GM12878 (cell line): ENCODE results near the gene ULBP2. TPM values are rescaled to one million over a fixed set of nuclear protein-coding genes. Genes with fewer than 3 reads are reported as not detected.

Experiments used
- ATAC-seq: fragments of 200-7000 bp; cut with Tn5 transposase; 3 replicates; pipeline ENCODE4 v1.9.1; 2020; ENCODE audit warnings: mild to moderate bottlenecking, moderate library complexity
- BruUV-seq: library from RNA; stranded (reverse); fragments of 400-500 nt; replicated peaks from 2 replicates; lab custom pipeline; 2021; lab: Mats Ljungman, UMichigan
- CTCF ChIA-PET: fragments of 300-600 bp; sonication (Branson Sonifier 250); formaldehyde crosslinking; extraction: SDS; loops from one replicate; lab custom pipeline; 2021; ENCODE audit warnings: inconsistent platforms; lab: Yijun Ruan, JAX
- POLR2A ChIA-PET: fragments of 350-600 bp; formaldehyde crosslinking; extraction: SDS; loops from one replicate; lab custom pipeline; 2021; ENCODE audit warnings: inconsistent platforms; lab: Charles Lee
- RAD21 ChIA-PET: fragments of 300-600 bp; sonication (Branson Sonifier 250); formaldehyde crosslinking; loops from one replicate; lab custom pipeline; 2023; ENCODE audit warnings: antibody characterized with exemption; ENCODE audit not compliant: unreplicated experiment; lab: Charles Lee
- SMC1A ChIA-PET: fragments of 300-600 bp; sonication (Branson Sonifier 250); formaldehyde crosslinking; loops from one replicate; lab custom pipeline; 2023; ENCODE audit not compliant: unreplicated experiment, uncharacterized antibody; lab: Charles Lee
- DNase-seq: peaks from one replicate; pipeline ENCODE4 v3.0.0-alpha.2; 2011; ENCODE audit warnings: low read depth, low spot score
- FAIRE-seq: peaks from 3 replicates; lab custom pipeline; 2011; peaks lifted over from hg19 to GRCh38; lab: Jason Lieb, UNC
- H2AFZ ChIP-seq: 2 replicates; pipeline ENCODE4 v1.6.0; 2011; ENCODE audit warnings: low read depth, low read length, control low read depth; ENCODE audit not compliant: control insufficient read depth
- H3K27ac ChIP-seq: 2 replicates; pipeline ENCODE4 v1.5.1; 2011; ENCODE audit warnings: control low read depth; ENCODE audit not compliant: control insufficient read depth, insufficient read depth
- H3K27me3 ChIP-seq, 2 experiments: replicated peaks in 1 of 2; 2 replicates each; pipeline versions ENCODE4 v1.6.0 to v1.6.1; 2011; ENCODE audit warnings: low read length in 1 of 2; ENCODE audit not compliant: control insufficient read depth in 2 of 2, insufficient read depth in 2 of 2
- H3K36me3 ChIP-seq, 2 experiments: 2 replicates each; pipeline ENCODE4 v1.5.1; 2011; ENCODE audit warnings: low read length in 1 of 2; ENCODE audit not compliant: control insufficient read depth in 2 of 2, insufficient read depth in 2 of 2
- H3K4me1 ChIP-seq: 2 replicates; pipeline ENCODE4 v1.6.1; 2011; ENCODE audit warnings: mild to moderate bottlenecking, low read length, moderate library complexity, mixed read lengths; ENCODE audit not compliant: control insufficient read depth, insufficient read depth
- H3K4me2 ChIP-seq: 2 replicates; pipeline ENCODE4 v1.6.0; 2011; ENCODE audit warnings: control low read depth; ENCODE audit not compliant: control insufficient read depth, insufficient read depth
- H3K4me3 ChIP-seq: fragments of 200-600 bp; sonication (generic); 2 replicates; pipeline ENCODE4 v1.5.1; 2016
- H3K79me2 ChIP-seq: 2 replicates; pipeline ENCODE4 v1.6.0; 2011; ENCODE audit warnings: low read length; ENCODE audit not compliant: control insufficient read depth, insufficient read depth
- H3K9ac ChIP-seq: 2 replicates; pipeline ENCODE4 v1.8.0; 2011; ENCODE audit warnings: low read length, control low read depth, mixed read lengths; ENCODE audit not compliant: control insufficient read depth, insufficient read depth
- H3K9me3 ChIP-seq: replicated peaks from 3 replicates; pipeline ENCODE4 v1.5.1; 2011; ENCODE audit warnings: mild to moderate bottlenecking, low read length; ENCODE audit not compliant: control insufficient read depth, insufficient read depth
- H4K20me1 ChIP-seq: 2 replicates; pipeline ENCODE4 v1.6.0; 2011; ENCODE audit not compliant: control insufficient read depth, insufficient read depth
- CBX3 ChIP-seq: fragments of 200-600 bp; sonication (generic); IDR thresholded peaks from 2 replicates; pipeline ENCODE4 v1.6.1; 2016; ENCODE audit warnings: low read depth, borderline replicate concordance
- CEBPB ChIP-seq, 2 experiments: fragments of 150-350 bp in 1 of 2; IDR thresholded peaks; 2 replicates each; pipeline ENCODE4 v1.6.1; 2012 to 2014; ENCODE audit warnings: low read depth in 2 of 2, low read length in 2 of 2, borderline replicate concordance in 1 of 2, inconsistent platforms in 1 of 2
- CHD1 ChIP-seq: IDR thresholded peaks from 2 replicates; pipeline ENCODE4 v1.6.1; 2012; ENCODE audit warnings: low read depth, low read length, improper control_type of control experiment
- CREM ChIP-seq: IDR thresholded peaks from 2 replicates; pipeline ENCODE4 v1.6.1; 2014; ENCODE audit warnings: antibody characterized with exemption, low read depth
- ESRRA ChIP-seq: IDR thresholded peaks from 2 replicates; pipeline ENCODE4 v1.6.1; 2012; ENCODE audit warnings: mild to moderate bottlenecking, low read length, improper control_type of control experiment
- EZH2 ChIP-seq: IDR thresholded peaks from 2 replicates; pipeline ENCODE4 v1.6.1; 2012; ENCODE audit warnings: low read depth, mild to moderate bottlenecking, control low read depth, inconsistent platforms, low read length, borderline replicate concordance; ENCODE audit not compliant: control insufficient read depth
- FOS ChIP-seq: IDR thresholded peaks from 3 replicates; pipeline ENCODE4 v1.6.1; 2011; ENCODE audit warnings: borderline replicate concordance; ENCODE audit not compliant: insufficient read length; ENCODE audit errors: extremely low read depth
- HDGF ChIP-seq: fragments of 450-650 bp; IDR thresholded peaks from 2 replicates; pipeline ENCODE4 v1.6.1; 2016; ENCODE audit warnings: antibody characterized with exemption
- LARP7 ChIP-seq: fragments of 450-650 bp; IDR thresholded peaks from 2 replicates; pipeline ENCODE4 v1.6.1; 2017; ENCODE audit warnings: mild to moderate bottlenecking
- MEF2B ChIP-seq: fragments of 450-650 bp; IDR thresholded peaks from 2 replicates; pipeline ENCODE4 v1.6.1; 2018; ENCODE audit warnings: mild to moderate bottlenecking, moderate library complexity; ENCODE audit not compliant: partially characterized antibody, poor library complexity, severe bottlenecking
- PAX8 ChIP-seq: fragments of 450-650 bp; IDR thresholded peaks from 2 replicates; pipeline ENCODE4 v1.6.1; 2017; ENCODE audit warnings: mild to moderate bottlenecking, moderate library complexity
- PML ChIP-seq: IDR thresholded peaks from 2 replicates; pipeline ENCODE4 v1.6.1; 2012; ENCODE audit warnings: low read length, inconsistent platforms
- POLR2A ChIP-seq: IDR thresholded peaks from 2 replicates; pipeline ENCODE4 v1.6.1; 2011; ENCODE audit warnings: low read depth, mild to moderate bottlenecking, low read length
- SIX5 ChIP-seq: IDR thresholded peaks from 2 replicates; pipeline ENCODE4 v1.6.1; 2011; ENCODE audit warnings: mild to moderate bottlenecking, low read depth, low read length, moderate library complexity; ENCODE audit not compliant: severe bottlenecking
- SRF ChIP-seq, 2 experiments: IDR thresholded peaks; 2 replicates each; pipeline ENCODE4 v1.6.1; 2011; ENCODE audit warnings: low read depth in 2 of 2, low read length in 2 of 2, mild to moderate bottlenecking in 1 of 2, moderate library complexity in 1 of 2
- STAT1 ChIP-seq: fragments of 450-650 bp; conservative IDR thresholded peaks from 2 replicates; pipeline ENCODE4 v1.6.1; 2014; ENCODE audit warnings: antibody characterized with exemption, mild to moderate bottlenecking
- TCF7 ChIP-seq: IDR thresholded peaks from 2 replicates; pipeline ENCODE4 v1.6.1; 2014; ENCODE audit warnings: antibody characterized with exemption, borderline replicate concordance
- ZNF24 ChIP-seq: fragments of 450-650 bp; IDR thresholded peaks from 2 replicates; pipeline ENCODE4 v1.6.1; 2017; ENCODE audit warnings: antibody characterized with exemption, mild to moderate bottlenecking
- WGBS: methylation state at CpG from one replicate; pipeline ENCODE4 v1.1.6; 2016; ENCODE audit warnings: low lambda C conversion rate; ENCODE audit not compliant: insufficient replicate concordance, insufficient coverage; ENCODE audit errors: missing lambda C conversion rate; 5-methylcytosine and 5-hydroxymethylcytosine counted together
- in situ Hi-C: fragments of 300-500 bp; cut with MboI; formaldehyde crosslinking; loops from 9 replicates; pipeline ENCODE4 v1.14.3; 2018; ENCODE audit warnings: mixed read lengths
- intact Hi-C: fragments of 100-400 bp; cut with micrococcal nuclease; formaldehyde crosslinking; loops from one replicate; pipeline ENCODE4 v1.14.2; 2022; ENCODE audit not compliant: unreplicated experiment
- polyA plus RNA-seq, 11 experiments: library from polyadenylated mRNA; depleted of rRNA in 4 of 11; unstranded in 6 of 11; stranded (reverse) in 5 of 11; fragments of >200 nt; fragmentation: Nextera tagmentation in 4 of 11; fragmentation: Illumina TruSeq in 1 of 11; extraction: Ambion mirVana in 4 of 11; extraction: Trizol in 1 of 11; gene quantifications; 1 replicate in 1 of 11; 2 replicates in 10 of 11; pipeline versions ENCODE4 v1.2.1 to v1.2.3, GENCODE V29; 2011 to 2016; ENCODE audit warnings: inconsistent platforms in 2 of 11, missing spikeins in 2 of 11, low read depth in 1 of 11
- total RNA-seq, 4 experiments: library from RNA; depleted of rRNA in 3 of 4; stranded (reverse); fragments of >200 nt in 3 of 4; fragmentation: Illumina TruSeq in 1 of 4; extraction: Trizol in 1 of 4; gene quantifications; 2 replicates each; pipeline versions ENCODE4 v1.2.1 to v1.2.3, GENCODE V29; 2013 to 2021
- TF ChIP-seq, protein P1 (sequence below): fragments of 450-650 bp; IDR thresholded peaks from 2 replicates; pipeline ENCODE4 v1.6.1; 2016; ENCODE audit warnings: mild to moderate bottlenecking
- TF ChIP-seq, protein P2 (sequence below): fragments of 450-650 bp; IDR thresholded peaks from 2 replicates; pipeline ENCODE4 v1.6.1; 2017; ENCODE audit warnings: mild to moderate bottlenecking, low read depth, inconsistent platforms; ENCODE audit not compliant: poor library complexity, severe bottlenecking

The ULBP2 gene
- total and polyA plus RNA-seq, 10 of the 15 experiments (the other 5 are each of a cell fraction or from before 2014, with no cell fraction given) = 0.16 to 2.5 (median 0.22) TPM; not detected in 3

DNA sequence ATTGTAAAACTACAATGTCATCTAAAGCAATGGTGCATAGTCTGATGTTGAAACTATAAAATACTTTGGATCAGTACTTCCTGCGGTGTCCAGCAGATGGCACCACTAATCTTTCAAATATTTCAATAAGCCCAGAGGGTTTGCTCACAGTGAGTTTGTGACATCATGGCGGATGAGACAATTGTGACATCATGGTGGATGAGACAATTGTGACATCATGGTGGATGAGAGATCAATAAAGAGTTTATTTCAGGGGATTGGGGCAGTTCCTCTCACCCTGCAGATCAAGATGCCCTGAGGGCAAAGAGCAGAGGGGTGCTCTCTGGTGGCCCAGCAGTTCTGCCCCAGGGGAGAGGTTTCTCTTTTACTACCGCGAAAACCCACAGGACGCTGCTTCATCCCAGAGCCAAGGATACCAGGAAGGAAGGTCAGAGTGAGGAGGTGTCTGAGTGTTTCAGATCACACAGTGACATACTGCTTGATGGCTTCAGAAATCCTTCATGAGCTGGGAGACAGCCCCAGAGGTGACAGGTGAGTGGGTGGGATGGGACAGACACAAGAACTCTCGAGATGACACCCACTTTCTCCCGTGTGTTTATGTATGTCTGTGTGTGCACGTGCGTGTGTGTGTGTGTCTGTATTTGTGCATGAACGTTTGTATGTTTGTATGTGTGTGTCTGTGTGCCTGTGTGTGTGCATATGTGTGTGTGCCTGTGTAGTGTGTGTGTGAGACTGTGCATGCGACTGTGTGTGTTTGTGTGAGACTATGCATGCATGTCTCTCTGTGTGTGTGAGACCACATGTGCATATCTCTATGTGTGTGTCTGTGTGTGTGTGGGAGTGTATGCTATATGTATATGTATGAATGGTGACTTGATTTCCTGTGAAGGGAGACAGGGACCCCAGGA, 7.3 kb upstream of the ULBP2 start (continued):
- no peak for TF ChIP-seq LARP7
- TF ChIP-seq ZNF24 = no peak
- TF ChIP-seq SRF (IDR thresholded peaks at IDR 0.05; ENCODE audit: low read depth in 2 of 2, low read length in 2 of 2) = no peak
- no peak for TF ChIP-seq FOS

DNA sequence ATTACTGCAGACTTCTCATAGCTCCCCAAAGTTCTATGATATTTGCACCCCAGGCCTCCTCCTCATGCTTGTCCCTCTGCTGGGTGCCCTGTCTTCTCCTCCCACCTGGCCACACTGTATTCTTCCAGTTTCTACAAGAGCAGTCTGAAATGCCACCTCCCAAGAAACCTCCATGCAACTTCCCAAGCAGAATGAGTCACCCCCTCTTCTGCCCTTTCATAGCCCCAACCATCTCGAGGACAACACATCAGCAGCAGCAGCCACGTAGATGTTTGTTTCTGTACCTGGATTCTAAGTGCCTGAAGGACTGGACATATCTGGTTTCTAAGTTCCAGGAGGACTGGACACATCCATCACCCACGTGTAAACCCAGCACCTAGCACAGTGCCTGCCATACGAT, 6.6 kb upstream of the ULBP2 start:
- no TSS peak for BruUV-seq
- POLR2A ChIA-PET = interaction anchor here (0.6 kb wide), 1 partner anchor 206 kb away, joined by 3 read pairs; no protein-coding TSS in a partner anchor

More for the DNA sequence above, 6.6 kb upstream of the ULBP2 start:
- Histone ChIP-seq H3K36me3 (no peaks in the 10 kb centered on the region), H3K9me3 (no peaks in the 10 kb centered on the region), H3K27me3 (peaks cover 6 to 8% of the 10 kb centered on the region in 2 experiments), H3K9ac (no peak overlapping the region), H3K4me2 (no peak overlapping the region), H2AFZ (no peak overlapping the region), H3K4me1 (peaks cover 16% of the 10 kb centered on the region), H3K79me2 (no peaks in the 10 kb centered on the region), H4K20me1 (no peaks in the 10 kb centered on the region; the same call in none of the 2 replicates), H3K4me3 (no peak overlapping the region), H3K27ac (no peak overlapping the region)
- in situ Hi-C loops (loop anchor here (5.0 to 10.0 kb wide), 2 partner anchors 72 to 880 kb away; no protein-coding TSS in a partner anchor), intact Hi-C loops (loop anchor here (5.0 to 10.0 kb wide), 4 partner anchors 132 to 880 kb away; partner anchors contain the start of gene ULBP3)
- DNase-seq (no peak), FAIRE-seq (no peak), ATAC-seq (no peak)
- ChIA-PET CTCF (interaction anchor here (1.0 to 1.6 kb wide), 3 partner anchors 78 to 82 kb away, joined by 3 to 18 read pairs (median 5); no protein-coding TSS in a partner anchor), SMC1A (interaction anchor here (1.0 to 1.3 kb wide), 2 partner anchors 82 kb away, joined by 7 to 9 read pairs; no protein-coding TSS in a partner anchor), RAD21 (interaction anchor here (0.6 to 2.6 kb wide), 2 partner anchors 11 to 82 kb away, joined by 3 to 15 read pairs; no protein-coding TSS in a partner anchor)
- WGBS = 26% methylated on average over 4 of the region's 4 CpGs
- TF ChIP-seq PAX8 = no peak
- TF ChIP-seq HDGF = no peak
- TF ChIP-seq CBX3 = no peak
- TF ChIP-seq TCF7 = no peak
- no peak for TF ChIP-seq CEBPB (IDR thresholded peaks at IDR 0.05; ENCODE audit: borderline replicate concordance in 1 of 2, low read depth in 2 of 2, low read length in 2 of 2)
- no peak for TF ChIP-seq EZH2
- TF ChIP-seq, protein P1, sequence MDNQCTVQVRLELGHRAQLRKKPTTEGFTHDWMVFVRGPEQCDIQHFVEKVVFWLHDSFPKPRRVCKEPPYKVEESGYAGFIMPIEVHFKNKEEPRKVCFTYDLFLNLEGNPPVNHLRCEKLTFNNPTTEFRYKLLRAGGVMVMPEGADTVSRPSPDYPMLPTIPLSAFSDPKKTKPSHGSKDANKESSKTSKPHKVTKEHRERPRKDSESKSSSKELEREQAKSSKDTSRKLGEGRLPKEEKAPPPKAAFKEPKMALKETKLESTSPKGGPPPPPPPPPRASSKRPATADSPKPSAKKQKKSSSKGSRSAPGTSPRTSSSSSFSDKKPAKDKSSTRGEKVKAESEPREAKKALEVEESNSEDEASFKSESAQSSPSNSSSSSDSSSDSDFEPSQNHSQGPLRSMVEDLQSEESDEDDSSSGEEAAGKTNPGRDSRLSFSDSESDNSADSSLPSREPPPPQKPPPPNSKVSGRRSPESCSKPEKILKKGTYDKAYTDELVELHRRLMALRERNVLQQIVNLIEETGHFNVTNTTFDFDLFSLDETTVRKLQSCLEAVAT = no peak
- TF ChIP-seq CREM = no peak
- TF ChIP-seq SIX5 = no peak
- TF ChIP-seq POLR2A = no peak
- no peak for TF ChIP-seq STAT1
- no peak for TF ChIP-seq ESRRA
- TF ChIP-seq CHD1 = no peak
- TF ChIP-seq PML = no peak
- TF ChIP-seq, protein P2, sequence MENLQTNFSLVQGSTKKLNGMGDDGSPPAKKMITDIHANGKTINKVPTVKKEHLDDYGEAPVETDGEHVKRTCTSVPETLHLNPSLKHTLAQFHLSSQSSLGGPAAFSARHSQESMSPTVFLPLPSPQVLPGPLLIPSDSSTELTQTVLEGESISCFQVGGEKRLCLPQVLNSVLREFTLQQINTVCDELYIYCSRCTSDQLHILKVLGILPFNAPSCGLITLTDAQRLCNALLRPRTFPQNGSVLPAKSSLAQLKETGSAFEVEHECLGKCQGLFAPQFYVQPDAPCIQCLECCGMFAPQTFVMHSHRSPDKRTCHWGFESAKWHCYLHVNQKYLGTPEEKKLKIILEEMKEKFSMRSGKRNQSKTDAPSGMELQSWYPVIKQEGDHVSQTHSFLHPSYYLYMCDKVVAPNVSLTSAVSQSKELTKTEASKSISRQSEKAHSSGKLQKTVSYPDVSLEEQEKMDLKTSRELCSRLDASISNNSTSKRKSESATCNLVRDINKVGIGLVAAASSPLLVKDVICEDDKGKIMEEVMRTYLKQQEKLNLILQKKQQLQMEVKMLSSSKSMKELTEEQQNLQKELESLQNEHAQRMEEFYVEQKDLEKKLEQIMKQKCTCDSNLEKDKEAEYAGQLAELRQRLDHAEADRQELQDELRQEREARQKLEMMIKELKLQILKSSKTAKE = no peak
- TF ChIP-seq MEF2B = no peak
